ENCODE results near the gene ARHGAP30.

Gene ARHGAP30

DNA sequence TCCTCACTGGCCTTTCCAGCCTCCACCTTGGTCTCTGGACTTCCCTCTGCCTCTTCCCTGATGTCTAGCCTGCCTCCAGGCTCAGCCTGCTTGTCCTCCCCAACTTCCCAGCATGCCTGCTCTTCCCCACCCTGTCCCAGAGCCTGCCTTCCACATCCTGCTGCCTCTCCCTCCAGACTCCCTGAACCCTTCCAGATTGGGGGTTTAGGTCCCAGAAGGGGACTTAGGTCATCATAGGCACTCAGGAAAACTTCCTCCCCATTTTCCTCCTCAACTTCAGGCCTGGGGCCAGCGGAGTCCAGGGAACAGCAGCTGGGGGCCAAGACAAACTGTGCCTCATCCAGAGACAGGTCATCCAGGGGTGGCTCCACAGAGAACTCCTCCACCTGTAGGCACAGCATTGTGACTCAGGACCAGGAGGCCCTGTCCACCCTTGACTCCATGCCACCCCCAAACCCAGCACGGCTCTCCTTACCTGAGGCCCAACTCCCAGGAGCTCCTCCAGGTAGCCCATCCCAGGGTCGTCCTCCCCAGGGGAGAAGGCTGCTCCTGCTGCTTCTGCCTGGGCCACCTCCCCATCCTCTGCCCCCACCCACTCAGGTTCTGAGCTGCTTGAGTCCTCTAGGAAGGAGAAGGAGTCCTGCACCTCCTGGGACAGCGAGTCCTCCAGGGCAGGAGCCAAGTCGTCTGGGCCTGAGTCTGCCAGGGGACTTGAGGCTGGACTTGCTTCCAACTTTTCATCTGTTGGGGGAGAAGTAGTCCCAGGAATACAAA, 20.6 kb downstream of the ARHGAP30 start:
- Histone ChIP-seq H4K20me1 (ENCODE audit: control insufficient read depth, insufficient read depth, low read depth, low read length) (peaks cover 4% of the 10 kb centered on the region; the same call in 1 of the 2 replicates), H3K4me1 (ENCODE audit: control insufficient read depth, low read length) (peaks cover 36% of the 10 kb centered on the region), H3K27me3 (ENCODE audit: control insufficient read depth, low read length) (no peaks in the 10 kb centered on the region), H3K36me3 (ENCODE audit: control insufficient read depth, low read length) (peaks cover 91% of the 10 kb centered on the region), H3K4me2 (ENCODE audit: low read length) (no peak overlapping the region), H3K9me3 (ENCODE audit: control insufficient read depth, insufficient read depth, low read length) (no peaks in the 10 kb centered on the region), H3K79me2 (ENCODE audit: control insufficient read depth, low read length) (peaks cover 16% of the 10 kb centered on the region), H3F3A (ENCODE audit: control insufficient read depth, insufficient read depth) (peaks cover 21% of the 10 kb centered on the region), H3K27ac (ENCODE audit: low read depth, low read length) (peak overlapping the region; percentile 7; the same call in 1 of the 2 replicates), H3K4me3 (ENCODE audit: low read length) (no peak overlapping the region), H3K9me2 (replicated peaks; ENCODE audit: control insufficient read depth, low read length) (no peaks in the 10 kb centered on the region)
- TF ChIP-seq EZH2phosphoT487 (IDR thresholded peaks at IDR 0.05; ENCODE audit: borderline replicate concordance, low read length) (no peak), CTCF (IDR thresholded peaks at IDR 0.05; ENCODE audit: low read depth, low read length, poor library complexity, severe bottlenecking) (no peak)

DNA sequence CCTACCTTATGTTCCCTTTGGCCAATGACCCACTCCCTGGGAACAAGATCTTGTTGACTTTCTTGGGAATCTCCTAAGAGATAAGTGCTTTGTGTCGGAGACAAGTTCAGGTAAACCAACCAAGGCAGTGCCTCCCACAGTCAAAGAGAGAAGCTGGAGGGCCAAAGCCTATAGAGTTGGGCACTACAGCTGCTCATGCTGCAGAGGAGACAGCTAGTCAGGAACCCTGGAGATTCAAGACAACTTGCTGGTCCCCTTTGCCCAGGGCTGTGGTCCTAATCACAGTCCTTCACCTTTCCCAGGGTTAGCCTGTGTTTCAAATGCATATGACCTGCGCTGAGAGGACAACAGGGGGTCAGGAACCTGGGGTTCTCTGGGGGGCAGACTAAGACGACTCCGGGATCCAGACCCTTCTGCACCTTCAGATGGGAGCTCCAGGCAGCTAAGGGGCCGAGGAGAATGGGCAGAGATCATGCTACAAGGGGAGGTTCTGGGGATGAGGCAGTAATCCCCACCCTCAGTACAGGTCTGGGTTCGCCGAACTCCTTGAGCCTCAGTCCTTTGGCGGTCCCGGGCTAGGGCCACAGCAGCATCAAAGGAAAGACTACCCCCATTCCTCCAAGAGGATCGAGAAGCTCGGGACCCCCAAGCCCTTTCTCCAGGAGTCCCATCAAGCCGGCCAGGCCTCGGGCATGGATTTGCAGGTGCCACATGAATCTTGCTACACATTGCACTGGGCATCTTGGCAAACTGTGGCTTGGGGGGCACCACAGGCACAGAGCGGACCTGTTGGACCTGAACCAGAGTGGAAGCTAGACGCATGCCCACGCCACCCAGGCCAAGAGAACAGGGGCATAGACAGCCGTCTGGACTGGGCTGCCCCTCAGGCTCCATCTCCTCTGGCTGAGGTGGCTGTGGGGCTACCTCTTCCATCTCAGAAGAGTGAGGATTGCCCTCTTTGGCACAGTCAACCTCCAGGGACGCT, 22.0 kb downstream of the ARHGAP30 start:
- Histone ChIP-seq H3K9me3 (ENCODE audit: control insufficient read depth, insufficient read depth, low read length) (no peaks in the 10 kb centered on the region), H3K27me3 (ENCODE audit: control insufficient read depth, low read length) (no peaks in the 10 kb centered on the region), H3K27ac (ENCODE audit: low read depth, low read length) (peak overlapping the region; percentile 90), H3K4me2 (ENCODE audit: low read length) (peak overlapping the region; percentile 85), H4K20me1 (ENCODE audit: control insufficient read depth, insufficient read depth, low read depth, low read length) (peaks cover 4% of the 10 kb centered on the region; the same call in 1 of the 2 replicates), H3K79me2 (ENCODE audit: control insufficient read depth, low read length) (peaks cover 29% of the 10 kb centered on the region), H3K4me3 (ENCODE audit: low read length) (peak overlapping the region; percentile 88), H3K9me2 (replicated peaks; ENCODE audit: control insufficient read depth, low read length) (no peaks in the 10 kb centered on the region), H3K4me1 (ENCODE audit: control insufficient read depth, low read length) (peaks cover 47% of the 10 kb centered on the region), H3F3A (ENCODE audit: control insufficient read depth, insufficient read depth) (peaks cover 26% of the 10 kb centered on the region), H3K36me3 (ENCODE audit: control insufficient read depth, low read length) (peaks cover 84% of the 10 kb centered on the region)
- TF ChIP-seq EZH2phosphoT487 (IDR thresholded peaks at IDR 0.05; ENCODE audit: borderline replicate concordance, low read length) (no peak), CTCF (IDR thresholded peaks at IDR 0.05; ENCODE audit: low read depth, low read length, poor library complexity, severe bottlenecking) (no peak)

GRCh38 chr1:161046605-161047228, 23.0 kb downstream of the ARHGAP30 start:
- Histone ChIP-seq H3K9me3 (ENCODE audit: control insufficient read depth, insufficient read depth, low read length) (no peaks in the 10 kb centered on the region), H3K4me3 (ENCODE audit: low read length) (peak overlapping the region; percentile 88), H3K9me2 (replicated peaks; ENCODE audit: control insufficient read depth, low read length) (no peaks in the 10 kb centered on the region), H3K79me2 (ENCODE audit: control insufficient read depth, low read length) (peaks cover 29% of the 10 kb centered on the region), H3F3A (ENCODE audit: control insufficient read depth, insufficient read depth) (peaks cover 26% of the 10 kb centered on the region), H3K36me3 (ENCODE audit: control insufficient read depth, low read length) (peaks cover 85% of the 10 kb centered on the region), H3K4me1 (ENCODE audit: control insufficient read depth, low read length) (peaks cover 57% of the 10 kb centered on the region), H4K20me1 (ENCODE audit: control insufficient read depth, insufficient read depth, low read depth, low read length) (peaks cover 4% of the 10 kb centered on the region; the same call in 1 of the 2 replicates), H3K27me3 (ENCODE audit: control insufficient read depth, low read length) (no peaks in the 10 kb centered on the region), H3K4me2 (ENCODE audit: low read length) (peak overlapping the region; percentile 85), H3K27ac (ENCODE audit: low read depth, low read length) (peak overlapping the region; percentile 90)
- TF ChIP-seq EZH2phosphoT487 (IDR thresholded peaks at IDR 0.05; ENCODE audit: borderline replicate concordance, low read length) (no peak), CTCF (IDR thresholded peaks at IDR 0.05; ENCODE audit: low read depth, low read length, poor library complexity, severe bottlenecking) (no peak)

Measured in DOHH2 (cell line).